WERI-Rb-1 (cell line): ENCODE data around the gene FAM124A.

ENCODE experiments used
- DNase-seq: peaks from one replicate; pipeline ENCODE4 v3.0.0-alpha.2; 2020
- H3K27ac ChIP-seq: fragments of 250-450 bp; sonication (Bioruptor Pico); 2 replicates; pipeline ENCODE4 v1.5.1; 2020; ENCODE audit warnings: mild to moderate bottlenecking, moderate library complexity
- H3K27me3 ChIP-seq: fragments of 250-450 bp; sonication (Bioruptor Pico); 2 replicates; pipeline ENCODE4 v1.5.1; 2021; ENCODE audit warnings: mild to moderate bottlenecking, low read depth, moderate library complexity; ENCODE audit not compliant: insufficient read depth, severe bottlenecking
- H3K36me3 ChIP-seq: fragments of 250-450 bp; sonication (Bioruptor Pico); 2 replicates; pipeline ENCODE4 v1.5.1; 2020; ENCODE audit warnings: mild to moderate bottlenecking, moderate library complexity
- H3K4me3 ChIP-seq: 2 replicates; pipeline ENCODE4 v1.5.1; 2011; ENCODE audit warnings: low read depth, mild to moderate bottlenecking, control low read depth, low read length
- H3K9me3 ChIP-seq: fragments of 250-450 bp; sonication (Bioruptor Pico); 2 replicates; pipeline ENCODE4 v1.5.1; 2021; ENCODE audit warnings: mild to moderate bottlenecking, moderate library complexity; ENCODE audit not compliant: severe bottlenecking
- CTCF ChIP-seq: IDR thresholded peaks from 2 replicates; pipeline ENCODE4 v1.5.1; 2011; ENCODE audit warnings: low read depth, mild to moderate bottlenecking, control low read depth, inconsistent platforms, low read length

The FAM124A gene

DNA sequence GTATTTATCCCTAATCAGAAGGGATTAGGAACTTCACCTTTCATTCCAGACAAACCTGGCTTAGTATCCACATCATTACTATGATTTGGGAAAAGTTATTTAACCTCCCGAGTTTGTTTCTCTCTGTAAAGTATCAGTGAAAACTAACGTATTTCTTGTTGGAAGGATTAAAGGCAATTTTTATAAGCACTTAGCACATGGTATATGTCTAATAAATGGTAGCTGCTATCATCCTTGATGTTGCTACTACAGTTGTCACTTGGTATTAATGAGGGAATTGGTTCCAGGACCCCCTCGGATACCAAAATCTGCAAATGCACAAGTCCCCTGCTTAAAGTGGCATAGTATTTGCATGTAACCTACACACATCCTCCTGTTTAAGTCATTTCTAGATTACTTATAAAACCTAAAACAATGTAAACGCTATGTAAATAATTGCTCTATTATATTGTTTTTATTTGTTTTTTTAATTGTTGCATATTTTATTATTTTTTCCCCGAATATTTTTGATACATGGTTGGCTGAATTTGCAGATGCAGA is 42.7 kb upstream of the FAM124A start:
- no peak for DNase-seq
- TF ChIP-seq CTCF: no peak
- Histone ChIP-seq H3K9me3 (no peaks in the 10 kb centered on the region), H3K36me3 (no peaks in the 10 kb centered on the region), H3K4me3 (no peak overlapping the region), H3K27ac (no peak overlapping the region), H3K27me3 (no peaks in the 10 kb centered on the region)

GRCh38 chr13:51180853-51181511 is 41.2 kb upstream of the FAM124A start:
- no peak for TF ChIP-seq CTCF

DNA sequence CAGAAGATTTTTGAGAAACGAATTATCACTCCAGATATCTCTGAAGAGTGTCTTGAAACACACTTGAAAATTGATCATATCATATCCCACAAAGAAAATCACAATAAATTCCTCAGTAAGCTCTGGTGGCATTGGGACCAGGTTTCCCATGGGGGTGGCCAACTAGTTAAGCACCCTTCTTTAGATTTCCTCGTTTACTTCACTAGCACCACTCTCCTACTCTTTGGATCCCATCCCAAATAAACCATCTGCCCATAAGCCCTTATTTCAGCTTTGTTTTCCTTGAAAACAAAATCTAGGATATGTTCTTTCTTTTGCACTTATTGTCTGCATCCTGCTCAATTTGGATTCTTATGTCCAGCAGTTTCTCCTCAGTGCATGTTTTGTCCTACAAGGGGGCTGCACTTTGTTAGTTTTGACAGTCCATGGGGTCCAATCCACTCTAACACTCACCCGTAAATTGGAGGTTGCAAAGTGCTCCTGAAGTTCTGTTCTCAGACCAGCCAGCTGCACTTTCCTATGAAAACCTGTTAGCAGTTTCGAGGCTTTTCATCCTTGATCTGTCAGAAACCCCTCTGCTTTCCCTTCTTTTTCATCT is 40.3 kb upstream of the FAM124A start:
- no peak overlapping the region for H3K27ac ChIP-seq
- no peaks in the 10 kb centered on the region for H3K27me3 ChIP-seq
- DNase-seq: no peak
- H3K4me3 ChIP-seq: no peak overlapping the region
- H3K9me3 ChIP-seq: no peaks in the 10 kb centered on the region
- TF ChIP-seq CTCF: no peak
- H3K36me3 ChIP-seq: no peaks in the 10 kb centered on the region

More at GRCh38 chr13:51180853-51181511, 41.2 kb upstream of the FAM124A start:
- H3K27me3 ChIP-seq: no peaks in the 10 kb centered on the region
- no peaks in the 10 kb centered on the region for H3K9me3 ChIP-seq
- H3K27ac ChIP-seq: no peak overlapping the region
- no peak overlapping the region for H3K4me3 ChIP-seq
- no peaks in the 10 kb centered on the region for H3K36me3 ChIP-seq
- no peak for DNase-seq

- no peak overlapping the region for H3K4me3 ChIP-seq
- H3K27me3 ChIP-seq: no peaks in the 10 kb centered on the region
- no peak overlapping the region for H3K27ac ChIP-seq
- no peak for TF ChIP-seq CTCF
- no peak for DNase-seq
- no peaks in the 10 kb centered on the region for H3K9me3 ChIP-seq
- H3K36me3 ChIP-seq: no peaks in the 10 kb centered on the region
These were observed 30.5 kb upstream of the FAM124A start for GRCh38 chr13:51191743-51192142.

DNA sequence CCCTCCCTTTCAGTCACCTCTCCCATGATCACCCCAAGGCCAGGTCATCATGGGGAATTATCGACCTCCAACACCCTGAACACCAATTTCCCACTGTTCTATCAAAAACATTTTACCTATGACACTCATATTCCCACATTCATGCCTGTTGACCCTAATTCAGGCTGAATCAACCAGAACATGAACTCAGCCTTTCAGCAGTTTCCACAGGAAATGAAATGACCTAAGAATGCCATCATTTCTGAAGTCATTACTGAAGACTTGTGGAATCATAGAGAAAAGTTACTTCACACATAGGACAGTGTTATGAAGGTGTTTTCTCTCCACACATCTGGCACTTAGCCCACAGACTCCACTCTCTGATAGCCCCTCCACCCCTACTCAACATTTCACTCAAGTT is 29.9 kb upstream of the FAM124A start:
- Histone ChIP-seq H3K27me3 (no peaks in the 10 kb centered on the region), H3K27ac (no peak overlapping the region), H3K4me3 (no peak overlapping the region), H3K36me3 (no peaks in the 10 kb centered on the region), H3K9me3 (no peaks in the 10 kb centered on the region)
- no peak for DNase-seq
- no peak for TF ChIP-seq CTCF
